A549 (cell line): ENCODE measurements around the gene SOX18. TPM values are rescaled to one million over a fixed set of nuclear protein-coding genes. Genes with fewer than 3 reads are reported as not detected.

Experiments
- ATAC-seq, 2 experiments: fragments of 200-7000 bp in 1 of 2; fragments of >200 bp in 1 of 2; cut with Nextera tagmentation in 1 of 2; cut with Tn5 transposase in 1 of 2; 3 replicates each; pipeline versions ENCODE4 v1.8.0 to v1.9.1; 2018 to 2020; ENCODE audit warnings: mild to moderate bottlenecking in 1 of 2, moderate library complexity in 1 of 2
- CTCF ChIA-PET: fragments of 300-600 bp; sonication (Branson Sonifier 250); formaldehyde crosslinking; extraction: SDS; loops from one replicate; lab custom pipeline; 2021; ENCODE audit warnings: antibody characterized with exemption, inconsistent platforms; lab: Yijun Ruan, JAX
- POLR2A ChIA-PET: fragments of 350-600 bp; formaldehyde crosslinking; extraction: SDS; loops from one replicate; lab custom pipeline; 2021; ENCODE audit warnings: antibody characterized with exemption, inconsistent platforms; lab: Yijun Ruan, JAX
- DNase-seq, 2 experiments: peaks; one replicate each; pipeline versions ENCODE4 v3.0.0 to v3.0.0-alpha.2; 2011 to 2016; ENCODE audit warnings: low read depth in 1 of 2, low spot score in 1 of 2
- FAIRE-seq: peaks from 2 replicates; lab custom pipeline; 2011; peaks lifted over from hg19 to GRCh38; lab: Jason Lieb, UNC
- H3K27ac ChIP-seq, 2 experiments: fragments of >200 bp; sonication (Bioruptor Twin); formaldehyde crosslinking; 3 replicates each; pipeline ENCODE4 v1.5.1; 2016 to 2017
- H3K4me1 ChIP-seq: fragments of >200 bp; sonication (Bioruptor Twin); formaldehyde crosslinking; 3 replicates; pipeline ENCODE4 v1.6.1; 2016
- H3K4me2 ChIP-seq: fragments of >200 bp; sonication (Bioruptor Twin); formaldehyde crosslinking; 3 replicates; pipeline ENCODE4 v1.6.1; 2016
- H3K4me3 ChIP-seq: fragments of >200 bp; sonication (Bioruptor Twin); formaldehyde crosslinking; 3 replicates; pipeline ENCODE4 v1.5.1; 2016
- H3K9me3 ChIP-seq: fragments of >200 bp; sonication (Bioruptor Twin); formaldehyde crosslinking; 3 replicates; pipeline ENCODE4 v1.6.1; 2016
- BCL3 ChIP-seq: fragments of >200 bp; sonication (Bioruptor Twin); formaldehyde crosslinking; IDR thresholded peaks from 3 replicates; pipeline ENCODE4 v1.6.1; 2016
- EP300 ChIP-seq, 2 experiments: fragments of >200 bp; sonication (Bioruptor Twin); formaldehyde crosslinking; IDR thresholded peaks; 2 replicates in 1 of 2; 3 replicates in 1 of 2; pipeline ENCODE4 v1.6.1; 2016 to 2017
- ESRRA ChIP-seq: fragments of 150-350 bp; IDR thresholded peaks from 2 replicates; pipeline ENCODE4 v1.6.1; 2014; ENCODE audit warnings: mild to moderate bottlenecking, low read length, borderline replicate concordance
- FOSB ChIP-seq: fragments of 250-450 bp; sonication (Bioruptor Pico); IDR thresholded peaks from 2 replicates; pipeline ENCODE4 v1.5.0; 2020; ENCODE audit warnings: mild to moderate bottlenecking, moderate library complexity
- FOXS1 ChIP-seq: fragments of 250-450 bp; sonication (Bioruptor Pico); IDR thresholded peaks from 2 replicates; pipeline ENCODE4 v1.5.0; 2020; ENCODE audit warnings: mild to moderate bottlenecking, moderate library complexity
- HEYL ChIP-seq: fragments of 250-450 bp; sonication (Bioruptor Pico); IDR thresholded peaks from 2 replicates; pipeline ENCODE4 v1.8.0; 2021; ENCODE audit warnings: mild to moderate bottlenecking, moderate library complexity
- HOXA7 ChIP-seq: fragments of 250-450 bp; sonication (Bioruptor Pico); IDR thresholded peaks from 2 replicates; pipeline ENCODE4 v1.5.0; 2020; ENCODE audit warnings: mild to moderate bottlenecking, moderate library complexity
- JUN ChIP-seq, 2 experiments: fragments of >200 bp; sonication (Bioruptor Twin); formaldehyde crosslinking; IDR thresholded peaks; 2 replicates in 1 of 2; 3 replicates in 1 of 2; pipeline ENCODE4 v1.6.1; 2016 to 2017
- JUNB ChIP-seq: fragments of >200 bp; sonication (Bioruptor Twin); formaldehyde crosslinking; IDR thresholded peaks from 2 replicates; pipeline ENCODE4 v1.6.1; 2016
- PHF8 ChIP-seq: fragments of 200-600 bp; sonication (generic); IDR thresholded peaks from 2 replicates; pipeline ENCODE4 v1.6.1; 2016; ENCODE audit warnings: low read depth, mild to moderate bottlenecking, antibody characterized with exemption, moderate library complexity, borderline replicate concordance
- ZNF302 ChIP-seq: fragments of 250-450 bp; sonication (Bioruptor Pico); IDR thresholded peaks from 2 replicates; pipeline ENCODE4 v1.9.0; 2021; ENCODE audit warnings: inconsistent platforms, mild to moderate bottlenecking, moderate library complexity
- ZSCAN20 ChIP-seq: fragments of 250-450 bp; sonication (Bioruptor Pico); IDR thresholded peaks from 2 replicates; pipeline ENCODE4 v1.8.0; 2022; ENCODE audit warnings: mild to moderate bottlenecking, moderate library complexity
- WGBS: methylation state at CpG from one replicate; pipeline ENCODE4 v1.1.6; 2017; ENCODE audit errors: missing lambda C conversion rate; 5-methylcytosine and 5-hydroxymethylcytosine counted together
- polyA plus RNA-seq, 4 experiments: library from polyadenylated mRNA; depleted of rRNA in 3 of 4; stranded (reverse); fragments of >200 nt; fragmentation: RNase III in 1 of 4; extraction: RNeasy Plus Mini Kit Qiagen cat#74134 plus additional on column Dnase treatment in 1 of 4; gene quantifications; 2 replicates in 3 of 4; 3 replicates in 1 of 4; pipeline ENCODE4 v1.2.3, GENCODE V29; 2011 to 2017
- TF ChIP-seq, protein P1 (sequence below): fragments of 250-450 bp; sonication (Bioruptor Pico); IDR thresholded peaks from 2 replicates; pipeline ENCODE4 v1.5.0; 2020; ENCODE audit warnings: low read depth, mild to moderate bottlenecking, moderate library complexity
- TF ChIP-seq, protein P2 (sequence below): IDR thresholded peaks from 2 replicates; pipeline ENCODE4 v1.6.1; 2012; ENCODE audit warnings: low read depth, borderline replicate concordance

SOX18 gene
- polyA plus RNA-seq, 2 of the 4 experiments (the other 2 are of a cell fraction): 0.19 to 1.4 TPM

GRCh38 chr20:64067005-64067632 is 17.7 kb upstream of the SOX18 start:
- FAIRE-seq (no peak), DNase-seq (no peak), ATAC-seq (no peak)
- WGBS: 68% methylated on average over 4 of the region's 6 CpGs
- TF ChIP-seq JUNB (no peak), ZNF302 (CRISPR knock-in tag) (no peak), JUN (IDR thresholded peaks at IDR 0.05) (no peak)
- POLR2A ChIA-PET: no interaction called here
- H3K4me3 ChIP-seq: no peak overlapping the region
- peaks cover 40% of the 10 kb centered on the region for H3K4me1 ChIP-seq
- CTCF ChIA-PET: interaction anchor here (1.1 to 2.5 kb wide), 6 partner anchors 9 to 31 kb away, joined by 4 to 12 read pairs (median 8); partner anchors contain the start of genes C20orf204 and RGS19
- no peak overlapping the region for H3K4me2 ChIP-seq
- no peak overlapping the region for H3K27ac ChIP-seq
- H3K9me3 ChIP-seq: no peaks in the 10 kb centered on the region

DNA sequence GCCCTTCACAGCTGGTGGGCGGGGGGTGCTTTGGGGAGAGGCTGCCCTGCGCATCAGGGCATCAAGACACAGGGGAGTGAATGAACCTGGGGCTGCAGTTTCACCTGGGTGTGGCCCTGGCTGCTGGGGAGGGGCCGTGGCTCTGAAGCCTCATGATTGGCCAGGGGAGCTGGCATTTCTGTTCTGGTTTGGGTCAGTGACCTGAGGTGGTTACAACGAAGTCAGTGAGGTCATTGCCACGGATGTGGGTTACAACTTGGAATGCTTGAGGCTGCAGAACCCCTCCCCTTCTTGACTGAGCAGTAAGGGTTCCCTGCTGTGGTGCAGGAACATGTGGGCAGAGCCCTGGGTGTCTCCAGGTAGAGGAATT is 16.5 kb upstream of the SOX18 start:
- FAIRE-seq (no peak), ATAC-seq (no peak), DNase-seq (peak in 1 of 2 experiments; percentile 61)
- no peak for TF ChIP-seq BCL3
- no peak for TF ChIP-seq PHF8
- TF ChIP-seq ESRRA: no peak
- TF ChIP-seq FOXS1 (CRISPR knock-in tag): no peak
- TF ChIP-seq HEYL: no peak
- TF ChIP-seq ZSCAN20 (CRISPR knock-in tag): no peak
- Histone ChIP-seq H3K4me2 (peak overlapping the region; percentile 99; the same call in 2 of the 3 replicates), H3K9me3 (no peaks in the 10 kb centered on the region), H3K4me3 (no peak overlapping the region), H3K4me1 (peaks cover 41% of the 10 kb centered on the region), H3K27ac (peak overlapping the region in 1 of 2 experiments; percentile 98; a peak in 3 of 6 replicates)
- POLR2A ChIA-PET: interaction anchor here (1.0 kb wide), 1 partner anchor 11 kb away, joined by 3 read pairs; no protein-coding TSS in a partner anchor
- 33% methylated on average over 4 of the region's 5 CpGs for WGBS
- CTCF ChIA-PET: interaction anchor here (1.1 to 2.5 kb wide), 5 partner anchors 8 to 27 kb away, joined by 5 to 12 read pairs (median 8); partner anchors contain the start of gene RGS19

- no peak for TF ChIP-seq FOSB (CRISPR knock-in tag)
- TF ChIP-seq, protein P1, sequence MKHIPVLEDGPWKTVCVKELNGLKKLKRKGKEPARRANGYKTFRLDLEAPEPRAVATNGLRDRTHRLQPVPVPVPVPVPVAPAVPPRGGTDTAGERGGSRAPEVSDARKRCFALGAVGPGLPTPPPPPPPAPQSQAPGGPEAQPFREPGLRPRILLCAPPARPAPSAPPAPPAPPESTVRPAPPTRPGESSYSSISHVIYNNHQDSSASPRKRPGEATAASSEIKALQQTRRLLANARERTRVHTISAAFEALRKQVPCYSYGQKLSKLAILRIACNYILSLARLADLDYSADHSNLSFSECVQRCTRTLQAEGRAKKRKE (CRISPR knock-in tag): no peak
- TF ChIP-seq HOXA7 (CRISPR knock-in tag): no peak
- TF ChIP-seq EP300 (IDR thresholded peaks at IDR 0.05): no peak
- TF ChIP-seq, protein P2, sequence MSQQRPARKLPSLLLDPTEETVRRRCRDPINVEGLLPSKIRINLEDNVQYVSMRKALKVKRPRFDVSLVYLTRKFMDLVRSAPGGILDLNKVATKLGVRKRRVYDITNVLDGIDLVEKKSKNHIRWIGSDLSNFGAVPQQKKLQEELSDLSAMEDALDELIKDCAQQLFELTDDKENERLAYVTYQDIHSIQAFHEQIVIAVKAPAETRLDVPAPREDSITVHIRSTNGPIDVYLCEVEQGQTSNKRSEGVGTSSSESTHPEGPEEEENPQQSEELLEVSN: no peak
Measured at GRCh38 chr20:64065062-64065973, 15.9 kb upstream of the SOX18 start.

More at GRCh38 chr20:64065062-64065973, 15.9 kb upstream of the SOX18 start:
- Histone ChIP-seq H3K4me3 (no peak overlapping the region), H3K4me1 (peaks cover 41% of the 10 kb centered on the region), H3K27ac (peak overlapping the region; percentile 96 to 98; a peak in 5 of 6 replicates), H3K9me3 (no peaks in the 10 kb centered on the region), H3K4me2 (peak overlapping the region; percentile 99)
- ChIA-PET CTCF (interaction anchor here (0.6 to 2.5 kb wide), 11 partner anchors 9 to 85 kb away, joined by 3 to 12 read pairs (median 5); partner anchors contain the start of gene RGS19), POLR2A (interaction anchor here (1.0 kb wide), 2 partner anchors 11 to 85 kb away, joined by 3 read pairs; partner anchors contain the start of gene PRPF6)
- 83% methylated on average over 25 of the region's 27 CpGs for WGBS
- no peak for FAIRE-seq
- no peak for ATAC-seq
- DNase-seq: no peak
